ENCODE results near the gene TMEM92. TPM values are rescaled to one million over a fixed set of nuclear protein-coding genes. Genes with fewer than 3 reads are reported as not detected.

The TMEM92 gene
- total and polyA plus RNA-seq, 10 of the 15 experiments (the other 5 are each of a cell fraction or from before 2014, with no cell fraction given) = 0.11 to 1.2 (median 0.32) TPM

DNA sequence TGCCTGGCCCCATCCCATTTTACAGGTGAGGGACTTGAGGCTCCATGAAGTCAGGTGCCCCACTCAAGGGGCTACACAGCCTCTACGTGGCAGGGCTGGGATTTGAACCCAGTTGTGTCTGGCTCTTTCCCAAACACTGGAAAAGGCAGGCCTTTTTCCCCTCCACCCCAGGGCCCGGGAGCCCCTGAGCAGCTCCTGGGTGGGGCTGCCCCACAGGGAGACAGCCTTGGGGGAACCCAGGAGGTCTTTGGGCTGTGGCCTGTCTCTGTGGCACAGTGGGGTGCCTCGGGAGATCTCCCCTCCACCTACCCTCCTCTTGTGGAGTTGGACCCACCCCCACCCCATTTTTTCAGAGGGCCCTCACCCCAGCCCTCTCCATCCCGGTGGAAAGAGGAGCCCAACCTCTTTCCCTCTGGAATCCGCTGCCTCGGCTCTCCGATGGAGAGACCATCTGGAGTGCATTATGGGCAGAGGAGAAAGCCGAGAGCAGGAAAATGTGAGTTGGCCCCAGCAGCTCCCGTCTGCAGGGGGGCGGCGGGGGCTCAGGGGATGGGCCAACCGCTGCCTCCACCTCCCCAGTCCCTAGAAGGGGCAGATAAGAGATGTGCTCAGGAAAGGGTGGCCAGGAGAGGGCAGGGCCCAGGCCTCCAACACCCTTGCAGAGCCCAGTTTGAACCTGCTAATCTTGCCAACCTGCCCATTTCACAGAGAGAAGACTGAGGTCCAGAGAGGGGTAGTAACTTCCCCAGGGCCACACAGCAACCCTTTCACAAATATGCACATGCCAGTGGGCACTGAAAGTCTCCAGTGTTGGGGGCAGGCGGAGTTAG is 15.4 kb upstream of the TMEM92 start:
- intact Hi-C loops (cut with micrococcal nuclease; ENCODE audit: unreplicated experiment) = no loop called here
- ChIA-PET CTCF (no interaction called here), RAD21 (ENCODE audit: unreplicated experiment) (no interaction called here), POLR2A (no interaction called here), SMC1A (ENCODE audit: uncharacterized antibody, unreplicated experiment) (no interaction called here)
- Histone ChIP-seq H3K79me2 (ENCODE audit: control insufficient read depth, insufficient read depth, low read length) (no peaks in the 10 kb centered on the region), H3K27ac (ENCODE audit: control insufficient read depth, insufficient read depth) (no peak overlapping the region), H3K4me3 (no peak overlapping the region), H3K36me3 (ENCODE audit: control insufficient read depth in 2 of 2, insufficient read depth in 2 of 2, low read length in 1 of 2) (no peaks in the 10 kb centered on the region), H4K20me1 (ENCODE audit: control insufficient read depth, insufficient read depth) (no peaks in the 10 kb centered on the region), H3K9ac (ENCODE audit: control insufficient read depth, insufficient read depth, low read length) (no peak overlapping the region), H3K4me2 (ENCODE audit: control insufficient read depth, insufficient read depth) (no peak overlapping the region), H3K27me3 (replicated peaks in 1 of 2; ENCODE audit: control insufficient read depth in 2 of 2, insufficient read depth in 2 of 2, low read length in 1 of 2) (no peaks in the 10 kb centered on the region; a peak in 1 of 4 replicates), H3K4me1 (ENCODE audit: control insufficient read depth, insufficient read depth, low read length) (no peaks in the 10 kb centered on the region), H3K9me3 (replicated peaks; ENCODE audit: control insufficient read depth, insufficient read depth, low read length) (no peaks in the 10 kb centered on the region), H2AFZ (ENCODE audit: control insufficient read depth, low read depth, low read length) (no peak overlapping the region)
- no peak for TF ChIP-seq SP1 (IDR thresholded peaks at IDR 0.05; ENCODE audit: low read depth, low read length)
- TF ChIP-seq NR2C1 (IDR thresholded peaks at IDR 0.05) = no peak
- no peak for TF ChIP-seq STAT1 (conservative IDR thresholded peaks at IDR 0.05)
- no peak for TF ChIP-seq CBX5 (IDR thresholded peaks at IDR 0.05; ENCODE audit: low read depth)
- TF ChIP-seq BACH1 (IDR thresholded peaks at IDR 0.05; ENCODE audit: borderline replicate concordance) = no peak
- in situ Hi-C loops (cut with MboI) = no loop called here
- 18% methylated on average over 12 of the region's 13 CpGs for WGBS (ENCODE audit: insufficient coverage, insufficient replicate concordance, low lambda C conversion rate, missing lambda C conversion rate)
- ATAC-seq (no peak), FAIRE-seq (no peak), DNase-seq (ENCODE audit: low read depth, low spot score) (no peak)
- BruUV-seq (replicated peaks) = no TSS peak

- no peaks in the 10 kb centered on the region for H3K9me3 ChIP-seq (replicated peaks; ENCODE audit: control insufficient read depth, insufficient read depth, low read length)
- DNase-seq (ENCODE audit: low read depth, low spot score) (no peak), ATAC-seq (no peak), FAIRE-seq (no peak)
- intact Hi-C loops (cut with micrococcal nuclease; ENCODE audit: unreplicated experiment) (no loop called here), in situ Hi-C loops (cut with MboI) (no loop called here)
- no peaks in the 10 kb centered on the region for H3K36me3 ChIP-seq (ENCODE audit: control insufficient read depth in 2 of 2, insufficient read depth in 2 of 2, low read length in 1 of 2)
- BruUV-seq (replicated peaks) = no TSS peak
- no peak overlapping the region for H2AFZ ChIP-seq (ENCODE audit: control insufficient read depth, low read depth, low read length)
- no peaks in the 10 kb centered on the region; a peak in 1 of 4 replicates for H3K27me3 ChIP-seq (replicated peaks in 1 of 2; ENCODE audit: control insufficient read depth in 2 of 2, insufficient read depth in 2 of 2, low read length in 1 of 2)
- RAD21 ChIA-PET (ENCODE audit: unreplicated experiment) = no interaction called here
- POLR2A ChIA-PET = no interaction called here
- CTCF ChIA-PET = no interaction called here
- H3K4me3 ChIP-seq = no peak overlapping the region
- H3K4me2 ChIP-seq (ENCODE audit: control insufficient read depth, insufficient read depth) = no peak overlapping the region
- no peak overlapping the region for H3K9ac ChIP-seq (ENCODE audit: control insufficient read depth, insufficient read depth, low read length)
- 30% methylated on average over 19 of the region's 19 CpGs for WGBS (ENCODE audit: insufficient coverage, insufficient replicate concordance, low lambda C conversion rate, missing lambda C conversion rate)
- no peaks in the 10 kb centered on the region for H3K79me2 ChIP-seq (ENCODE audit: control insufficient read depth, insufficient read depth, low read length)
- H3K4me1 ChIP-seq (ENCODE audit: control insufficient read depth, insufficient read depth, low read length) = no peaks in the 10 kb centered on the region
- SMC1A ChIA-PET (ENCODE audit: uncharacterized antibody, unreplicated experiment) = no interaction called here
- H4K20me1 ChIP-seq (ENCODE audit: control insufficient read depth, insufficient read depth) = no peaks in the 10 kb centered on the region
- no peak overlapping the region for H3K27ac ChIP-seq (ENCODE audit: control insufficient read depth, insufficient read depth)
- TF ChIP-seq NFIC (IDR thresholded peaks at IDR 0.05; ENCODE audit: low read depth, low read length) (no peak), TCF3 (IDR thresholded peaks at IDR 0.05; ENCODE audit: borderline replicate concordance, insufficient read depth, low read depth, low read length) (no peak), CREM (IDR thresholded peaks at IDR 0.05; ENCODE audit: low read depth) (no peak), TAF1 (IDR thresholded peaks at IDR 0.05; ENCODE audit: borderline replicate concordance, low read depth, low read length) (no peak)
- TF ChIP-seq, protein P1, sequence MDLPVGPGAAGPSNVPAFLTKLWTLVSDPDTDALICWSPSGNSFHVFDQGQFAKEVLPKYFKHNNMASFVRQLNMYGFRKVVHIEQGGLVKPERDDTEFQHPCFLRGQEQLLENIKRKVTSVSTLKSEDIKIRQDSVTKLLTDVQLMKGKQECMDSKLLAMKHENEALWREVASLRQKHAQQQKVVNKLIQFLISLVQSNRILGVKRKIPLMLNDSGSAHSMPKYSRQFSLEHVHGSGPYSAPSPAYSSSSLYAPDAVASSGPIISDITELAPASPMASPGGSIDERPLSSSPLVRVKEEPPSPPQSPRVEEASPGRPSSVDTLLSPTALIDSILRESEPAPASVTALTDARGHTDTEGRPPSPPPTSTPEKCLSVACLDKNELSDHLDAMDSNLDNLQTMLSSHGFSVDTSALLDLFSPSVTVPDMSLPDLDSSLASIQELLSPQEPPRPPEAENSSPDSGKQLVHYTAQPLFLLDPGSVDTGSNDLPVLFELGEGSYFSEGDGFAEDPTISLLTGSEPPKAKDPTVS (IDR thresholded peaks at IDR 0.05; ENCODE audit: low read depth, low read length) = no peak
- TF ChIP-seq, protein P2, sequence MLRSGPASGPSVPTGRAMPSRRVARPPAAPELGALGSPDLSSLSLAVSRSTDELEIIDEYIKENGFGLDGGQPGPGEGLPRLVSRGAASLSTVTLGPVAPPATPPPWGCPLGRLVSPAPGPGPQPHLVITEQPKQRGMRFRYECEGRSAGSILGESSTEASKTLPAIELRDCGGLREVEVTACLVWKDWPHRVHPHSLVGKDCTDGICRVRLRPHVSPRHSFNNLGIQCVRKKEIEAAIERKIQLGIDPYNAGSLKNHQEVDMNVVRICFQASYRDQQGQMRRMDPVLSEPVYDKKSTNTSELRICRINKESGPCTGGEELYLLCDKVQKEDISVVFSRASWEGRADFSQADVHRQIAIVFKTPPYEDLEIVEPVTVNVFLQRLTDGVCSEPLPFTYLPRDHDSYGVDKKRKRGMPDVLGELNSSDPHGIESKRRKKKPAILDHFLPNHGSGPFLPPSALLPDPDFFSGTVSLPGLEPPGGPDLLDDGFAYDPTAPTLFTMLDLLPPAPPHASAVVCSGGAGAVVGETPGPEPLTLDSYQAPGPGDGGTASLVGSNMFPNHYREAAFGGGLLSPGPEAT (IDR thresholded peaks at IDR 0.05; ENCODE audit: low read depth) = no peak
These were observed 14.6 kb upstream of the TMEM92 start for GRCh38 chr17:50259477-50260324.

Data from GM12878 (cell line).